HG02884 (cell line): ENCODE results near the gene DTX2.
"Not testable (repeated sequence)": the region's sequence is repeated elsewhere in the genome, so short reads cannot be mapped to it uniquely, and the experiment has no call there.

Experiments
- ATAC-seq: cut with Tn5 transposase; IDR thresholded peaks from one replicate; pipeline ENCODE4 v1.9.1; 2021; ENCODE audit warnings: mild to moderate bottlenecking, moderate library complexity; ENCODE audit not compliant: unreplicated experiment

The DTX2 gene

GRCh38 chr7:76485822-76486610 is 24.5 kb downstream of the DTX2 start:
- peak; percentile 6 for ATAC-seq

GRCh38 chr7:76486618-76487017 is 25.1 kb downstream of the DTX2 start:
- ATAC-seq = peak; percentile 99

DNA sequence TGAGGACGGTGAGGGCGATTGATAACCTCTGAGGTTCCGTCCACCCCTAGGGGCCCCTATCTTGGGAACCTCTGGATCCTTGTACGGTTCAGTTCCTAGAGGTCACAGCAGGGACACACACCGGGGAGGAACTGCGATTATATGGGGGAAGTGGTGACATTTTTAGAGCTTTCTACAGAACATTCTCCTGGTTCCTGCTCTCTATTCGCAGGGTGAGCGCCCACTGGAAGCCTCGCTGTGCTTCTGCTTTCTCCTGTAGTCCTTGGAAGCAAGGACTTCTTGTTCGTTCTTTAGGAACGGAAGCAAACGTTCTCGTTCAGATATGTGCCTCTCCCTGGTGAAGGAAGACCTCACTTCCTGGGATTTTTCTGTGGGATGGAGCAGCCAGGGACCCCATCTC is 26.5 kb downstream of the DTX2 start:
- not testable (repeated sequence) for ATAC-seq

- not testable (repeated sequence) for ATAC-seq
Observed at GRCh38 chr7:76492139-76492538, 30.6 kb downstream of the DTX2 start.

- ATAC-seq = not testable (repeated sequence)
Observed at GRCh38 chr7:76495717-76496116, 34.2 kb downstream of the DTX2 start.

DNA sequence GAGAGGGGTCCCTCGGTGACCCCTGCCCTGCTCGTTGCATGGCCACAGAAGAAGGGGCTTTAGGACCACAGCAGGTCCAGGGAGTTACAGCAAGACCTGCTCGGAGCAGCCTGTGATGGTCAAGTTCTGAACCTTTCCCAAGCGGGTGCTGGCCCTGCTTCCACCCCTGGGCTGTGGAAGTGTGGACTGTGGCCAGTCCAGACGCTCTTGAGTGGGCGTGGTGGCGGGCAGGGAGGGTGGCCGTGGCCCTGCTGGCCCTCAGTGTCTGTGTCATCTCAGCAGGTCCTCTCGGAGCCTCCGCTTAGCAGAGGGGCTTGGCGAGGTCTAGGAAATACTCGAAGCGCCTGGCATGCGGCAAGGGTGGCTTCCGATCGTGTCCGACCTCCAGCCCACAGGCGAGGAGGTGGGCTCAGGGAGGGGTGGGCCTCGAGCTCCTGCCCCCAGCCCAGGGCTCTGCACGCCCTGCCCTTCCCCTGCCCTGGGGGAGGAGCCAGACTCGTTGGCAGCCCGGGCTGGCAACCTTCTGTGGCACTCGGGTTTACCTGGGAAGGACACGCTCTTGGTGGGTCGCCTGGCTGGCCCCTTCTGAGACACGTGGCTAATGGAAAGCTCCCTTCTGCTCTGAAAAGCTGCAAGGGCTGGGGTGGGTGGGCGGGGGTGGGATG is 36.5 kb downstream of the DTX2 start:
- not testable (repeated sequence) for ATAC-seq

- not testable (repeated sequence) for ATAC-seq
Observed at GRCh38 chr7:76498583-76499200, 37.2 kb downstream of the DTX2 start.

DNA sequence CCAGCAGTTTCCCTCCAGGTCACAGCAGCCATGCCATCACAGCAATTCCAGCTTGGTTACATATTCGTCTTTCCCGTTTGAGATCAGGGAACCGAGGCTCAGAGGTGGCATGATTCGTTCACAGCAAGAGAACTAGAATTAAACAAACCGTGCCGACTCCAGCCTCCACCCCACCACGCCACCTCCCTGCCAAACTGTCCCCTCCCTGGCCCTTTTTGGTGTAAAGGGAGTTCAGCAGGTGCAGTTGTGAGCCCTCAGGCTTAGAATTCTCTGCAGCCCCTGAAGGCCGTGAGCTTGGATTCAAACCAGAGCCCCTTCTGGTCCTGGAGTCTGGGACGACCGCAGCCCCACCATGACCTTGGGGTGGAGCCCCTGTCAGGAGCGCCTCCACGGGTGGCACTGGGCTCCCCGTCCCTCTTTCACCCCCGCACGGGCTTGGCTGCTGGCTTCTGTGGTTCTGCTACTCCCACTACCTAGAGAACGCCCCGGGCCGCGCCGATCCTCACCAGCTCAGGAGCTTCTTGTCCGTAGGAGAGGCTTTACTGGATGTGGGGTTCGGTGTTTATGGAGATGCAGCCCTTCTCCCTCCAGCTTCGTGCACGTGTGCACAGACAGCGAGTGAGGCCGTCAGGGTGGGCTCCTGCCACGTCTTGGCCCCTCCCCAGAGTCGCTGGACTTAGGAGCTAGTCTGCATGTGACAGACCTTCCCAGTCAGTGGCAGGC is 37.9 kb downstream of the DTX2 start:
- ATAC-seq = not testable (repeated sequence)

DNA sequence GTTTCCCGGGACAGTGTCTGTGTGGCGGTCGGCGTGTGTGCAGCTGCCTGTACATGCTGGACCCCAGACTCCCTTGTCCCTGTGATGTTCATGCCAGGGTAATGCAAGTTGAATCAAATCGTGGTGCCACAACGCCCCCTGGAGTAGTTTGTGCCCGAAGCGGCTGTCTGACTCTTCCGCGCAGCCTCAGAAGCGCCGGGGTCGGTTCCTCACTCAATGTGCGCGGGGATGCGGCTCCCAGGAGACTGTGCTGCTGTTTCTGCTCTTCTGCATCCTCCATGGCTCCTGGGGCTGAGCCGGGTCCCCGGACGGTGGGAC is 38.4 kb downstream of the DTX2 start:
- ATAC-seq = not testable (repeated sequence)

DNA sequence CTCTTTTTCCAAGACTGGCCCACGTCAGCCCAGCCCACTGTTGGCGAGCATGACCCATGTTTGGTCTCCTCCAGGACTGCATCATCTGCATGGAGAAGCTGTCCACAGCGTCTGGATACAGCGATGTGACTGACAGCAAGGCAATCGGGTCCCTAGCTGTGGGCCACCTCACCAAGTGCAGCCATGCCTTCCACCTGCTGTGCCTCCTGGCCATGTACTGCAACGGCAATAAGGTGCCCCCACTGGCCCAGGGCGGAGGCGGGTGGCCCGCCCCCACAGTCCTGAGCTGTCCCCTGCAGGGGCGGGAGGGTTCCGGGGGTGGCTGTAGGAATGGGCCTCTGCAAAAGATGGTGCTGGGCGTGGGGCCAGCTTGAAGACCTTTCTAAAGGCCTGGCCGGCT is 40.7 kb downstream of the DTX2 start:
- not testable (repeated sequence) for ATAC-seq

GRCh38 chr7:76502836-76503235 is 41.3 kb downstream of the DTX2 start:
- not testable (repeated sequence) for ATAC-seq

DNA sequence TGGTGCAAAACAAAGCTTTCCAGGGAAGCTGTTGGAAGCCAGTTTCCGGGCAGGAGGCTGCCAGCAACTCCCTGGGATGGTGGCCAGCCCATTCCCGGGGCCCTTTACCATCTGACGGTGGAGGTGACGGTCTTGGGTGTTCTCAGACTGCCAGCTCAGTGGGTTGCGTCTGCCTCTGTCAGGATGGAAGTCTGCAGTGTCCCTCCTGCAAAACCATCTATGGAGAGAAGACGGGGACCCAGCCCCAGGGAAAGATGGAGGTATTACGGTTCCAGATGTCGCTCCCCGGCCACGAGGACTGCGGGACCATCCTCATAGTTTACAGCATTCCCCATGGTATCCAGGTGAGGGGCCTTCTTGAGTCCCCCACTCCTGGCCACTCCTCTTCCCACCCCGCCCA is 41.7 kb downstream of the DTX2 start:
- not testable (repeated sequence) for ATAC-seq

GRCh38 chr7:76504351-76505167 is 43.0 kb downstream of the DTX2 start:
- not testable (repeated sequence) for ATAC-seq

DNA sequence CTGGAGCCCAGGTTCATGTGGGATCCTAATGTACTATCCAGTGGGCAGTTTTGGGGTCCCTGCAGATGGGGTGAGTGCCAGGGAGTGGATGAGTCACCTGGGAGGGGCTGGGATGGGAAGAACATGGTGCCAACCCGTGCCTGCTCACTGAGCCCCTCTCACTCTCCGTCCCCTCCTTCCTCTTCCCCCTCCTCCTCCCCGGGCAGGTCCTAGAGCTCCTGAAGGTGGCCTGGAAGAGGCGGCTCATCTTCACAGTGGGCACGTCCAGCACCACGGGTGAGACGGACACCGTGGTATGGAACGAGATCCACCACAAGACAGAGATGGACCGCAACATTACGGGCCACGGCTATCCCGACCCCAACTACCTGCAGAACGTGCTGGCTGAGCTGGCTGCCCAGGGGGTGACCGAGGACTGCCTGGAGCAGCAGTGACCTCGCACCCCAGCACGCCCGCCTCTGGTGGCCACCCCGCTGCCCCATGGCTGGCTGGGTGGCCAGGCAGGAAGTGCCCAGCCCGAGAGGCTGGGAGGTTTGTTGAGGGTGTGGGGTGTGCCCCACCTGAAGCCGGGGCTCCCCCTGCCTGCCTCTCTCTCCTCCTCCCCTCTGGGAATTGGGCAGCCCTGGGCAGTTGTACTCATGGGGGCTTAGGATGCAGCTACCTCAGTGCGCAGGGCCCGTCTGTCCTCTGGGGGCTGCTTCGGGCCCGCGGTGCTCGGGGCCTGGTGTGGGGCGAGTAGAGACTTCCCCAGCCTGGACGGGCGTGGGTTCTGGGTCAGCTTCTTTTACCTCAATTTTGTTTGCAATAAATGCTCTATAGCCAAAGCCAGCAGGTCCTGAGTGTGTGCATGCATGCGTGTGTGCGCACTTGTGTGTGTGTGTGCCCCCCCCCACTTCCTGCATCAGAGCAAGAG is 43.9 kb downstream of the DTX2 start:
- no peak for ATAC-seq

GRCh38 chr7:76506081-76506440 is 44.6 kb downstream of the DTX2 start:
- no peak for ATAC-seq

DNA sequence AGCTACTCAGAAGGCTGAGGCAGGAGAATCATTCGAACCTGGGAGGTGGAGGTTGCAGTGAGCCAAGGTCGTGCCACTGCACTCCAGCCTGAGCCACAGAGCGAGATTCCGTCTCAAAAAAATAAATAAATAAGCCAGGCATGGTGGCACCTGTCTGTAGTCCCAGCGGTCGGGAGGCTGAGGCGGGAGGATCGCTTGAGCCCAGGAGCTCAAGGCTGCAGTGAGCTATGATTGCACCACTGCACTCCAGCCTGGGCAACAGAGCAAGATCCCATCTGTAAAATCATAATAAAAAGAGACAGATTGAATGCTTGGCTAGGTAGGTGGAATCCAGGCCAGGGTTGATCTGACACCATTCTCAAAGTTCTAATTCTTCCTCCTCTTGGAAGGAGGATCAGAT is 45.1 kb downstream of the DTX2 start:
- ATAC-seq = not testable (repeated sequence)

DNA sequence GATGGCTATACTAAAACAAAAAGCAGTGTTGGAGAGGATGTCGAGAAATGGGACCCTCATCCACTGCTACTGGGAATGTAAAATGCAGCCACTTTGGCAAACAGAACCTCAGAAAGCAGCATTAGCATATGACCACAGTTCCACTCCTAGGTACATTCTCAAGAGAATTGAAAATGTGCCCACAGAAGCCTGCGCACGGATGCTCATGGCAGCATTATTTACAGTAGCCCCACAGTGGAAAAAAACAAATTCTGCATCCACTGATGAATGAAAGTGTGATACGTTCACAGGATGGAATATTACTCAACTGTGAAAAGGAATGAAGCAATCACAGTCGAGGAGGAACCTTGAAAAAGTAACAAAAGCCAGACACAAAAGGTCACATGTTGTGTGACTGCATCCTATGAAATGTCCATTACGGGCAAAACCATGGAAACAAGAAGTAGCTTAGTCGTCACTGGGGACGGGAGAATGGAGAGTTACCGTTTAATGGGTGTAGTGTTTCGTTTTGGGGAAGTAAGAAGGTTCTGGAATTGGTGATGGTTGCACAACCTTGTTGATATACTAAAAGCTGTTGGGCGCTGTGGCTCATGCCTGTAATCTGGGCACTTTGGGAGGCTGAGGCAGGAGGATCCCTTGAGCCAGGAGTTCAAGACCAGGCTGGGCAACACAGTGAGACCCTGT is 46.4 kb downstream of the DTX2 start:
- no peak for ATAC-seq

- no peak for ATAC-seq
Observed at GRCh38 chr7:76509931-76510877, 48.7 kb downstream of the DTX2 start, which contains the start of gene UPK3B. Gene UPK3B (plus strand): TSS chr7:76510552. CDS start chr7:76510653, 101 bp downstream.
